Measurements from ENCODE around the gene SFMBT1.

DNA sequence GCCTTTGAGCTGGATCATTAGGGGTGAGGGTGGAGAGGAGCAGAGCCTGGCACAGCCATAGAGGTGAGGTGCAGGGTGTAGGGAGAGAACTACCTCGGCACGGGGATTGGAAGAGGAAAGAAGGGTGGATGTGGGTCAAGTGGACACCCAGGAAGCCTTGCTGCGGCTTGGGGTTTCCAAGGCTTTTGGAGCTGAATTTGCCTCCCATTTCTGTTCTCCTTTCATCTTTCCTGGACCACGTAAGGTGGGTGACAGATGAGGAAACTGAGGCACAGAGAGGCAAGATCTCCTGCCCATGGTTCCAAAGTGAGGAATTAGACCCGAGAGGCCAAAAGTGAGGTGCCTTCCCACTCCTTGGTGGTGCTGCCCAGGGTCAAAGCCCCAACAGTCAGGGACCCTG, 35.4 kb upstream of the SFMBT1 start:
- TF ChIP-seq CTCF (IDR thresholded peaks at IDR 0.05), result no peak
- TF ChIP-seq, protein P1, sequence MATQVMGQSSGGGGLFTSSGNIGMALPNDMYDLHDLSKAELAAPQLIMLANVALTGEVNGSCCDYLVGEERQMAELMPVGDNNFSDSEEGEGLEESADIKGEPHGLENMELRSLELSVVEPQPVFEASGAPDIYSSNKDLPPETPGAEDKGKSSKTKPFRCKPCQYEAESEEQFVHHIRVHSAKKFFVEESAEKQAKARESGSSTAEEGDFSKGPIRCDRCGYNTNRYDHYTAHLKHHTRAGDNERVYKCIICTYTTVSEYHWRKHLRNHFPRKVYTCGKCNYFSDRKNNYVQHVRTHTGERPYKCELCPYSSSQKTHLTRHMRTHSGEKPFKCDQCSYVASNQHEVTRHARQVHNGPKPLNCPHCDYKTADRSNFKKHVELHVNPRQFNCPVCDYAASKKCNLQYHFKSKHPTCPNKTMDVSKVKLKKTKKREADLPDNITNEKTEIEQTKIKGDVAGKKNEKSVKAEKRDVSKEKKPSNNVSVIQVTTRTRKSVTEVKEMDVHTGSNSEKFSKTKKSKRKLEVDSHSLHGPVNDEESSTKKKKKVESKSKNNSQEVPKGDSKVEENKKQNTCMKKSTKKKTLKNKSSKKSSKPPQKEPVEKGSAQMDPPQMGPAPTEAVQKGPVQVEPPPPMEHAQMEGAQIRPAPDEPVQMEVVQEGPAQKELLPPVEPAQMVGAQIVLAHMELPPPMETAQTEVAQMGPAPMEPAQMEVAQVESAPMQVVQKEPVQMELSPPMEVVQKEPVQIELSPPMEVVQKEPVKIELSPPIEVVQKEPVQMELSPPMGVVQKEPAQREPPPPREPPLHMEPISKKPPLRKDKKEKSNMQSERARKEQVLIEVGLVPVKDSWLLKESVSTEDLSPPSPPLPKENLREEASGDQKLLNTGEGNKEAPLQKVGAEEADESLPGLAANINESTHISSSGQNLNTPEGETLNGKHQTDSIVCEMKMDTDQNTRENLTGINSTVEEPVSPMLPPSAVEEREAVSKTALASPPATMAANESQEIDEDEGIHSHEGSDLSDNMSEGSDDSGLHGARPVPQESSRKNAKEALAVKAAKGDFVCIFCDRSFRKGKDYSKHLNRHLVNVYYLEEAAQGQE (IDR thresholded peaks at IDR 0.05; ENCODE audit: low read depth, low read length), result no peak
- no peak for TF ChIP-seq TAF1 (IDR thresholded peaks at IDR 0.05; ENCODE audit: borderline replicate concordance, low read depth, low read length)
- TF ChIP-seq, protein P2, sequence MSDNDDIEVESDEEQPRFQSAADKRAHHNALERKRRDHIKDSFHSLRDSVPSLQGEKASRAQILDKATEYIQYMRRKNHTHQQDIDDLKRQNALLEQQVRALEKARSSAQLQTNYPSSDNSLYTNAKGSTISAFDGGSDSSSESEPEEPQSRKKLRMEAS (IDR thresholded peaks at IDR 0.05; ENCODE audit: low read depth), result no peak
- no peak for TF ChIP-seq NFIC (IDR thresholded peaks at IDR 0.05; ENCODE audit: borderline replicate concordance)
- no peak for TF ChIP-seq EP300 (IDR thresholded peaks at IDR 0.05; ENCODE audit: borderline replicate concordance in 1 of 2, low read depth in 1 of 2, low read length in 1 of 2)
- no peak for TF ChIP-seq SIN3A (IDR thresholded peaks at IDR 0.05; ENCODE audit: borderline replicate concordance, low read depth, low read length)
- no peak for TF ChIP-seq POLR2AphosphoS5 (IDR thresholded peaks at IDR 0.05; ENCODE audit: low read depth, low read length)
- no peak for TF ChIP-seq EZH2phosphoT487 (IDR thresholded peaks at IDR 0.05; ENCODE audit: borderline replicate concordance, low read depth)
- TF ChIP-seq, protein P3, sequence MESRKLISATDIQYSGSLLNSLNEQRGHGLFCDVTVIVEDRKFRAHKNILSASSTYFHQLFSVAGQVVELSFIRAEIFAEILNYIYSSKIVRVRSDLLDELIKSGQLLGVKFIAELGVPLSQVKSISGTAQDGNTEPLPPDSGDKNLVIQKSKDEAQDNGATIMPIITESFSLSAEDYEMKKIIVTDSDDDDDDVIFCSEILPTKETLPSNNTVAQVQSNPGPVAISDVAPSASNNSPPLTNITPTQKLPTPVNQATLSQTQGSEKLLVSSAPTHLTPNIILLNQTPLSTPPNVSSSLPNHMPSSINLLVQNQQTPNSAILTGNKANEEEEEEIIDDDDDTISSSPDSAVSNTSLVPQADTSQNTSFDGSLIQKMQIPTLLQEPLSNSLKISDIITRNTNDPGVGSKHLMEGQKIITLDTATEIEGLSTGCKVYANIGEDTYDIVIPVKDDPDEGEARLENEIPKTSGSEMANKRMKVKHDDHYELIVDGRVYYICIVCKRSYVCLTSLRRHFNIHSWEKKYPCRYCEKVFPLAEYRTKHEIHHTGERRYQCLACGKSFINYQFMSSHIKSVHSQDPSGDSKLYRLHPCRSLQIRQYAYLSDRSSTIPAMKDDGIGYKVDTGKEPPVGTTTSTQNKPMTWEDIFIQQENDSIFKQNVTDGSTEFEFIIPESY (IDR thresholded peaks at IDR 0.05; ENCODE audit: borderline replicate concordance, low read depth), result no peak
- no peak for TF ChIP-seq RAD21 (IDR thresholded peaks at IDR 0.05; ENCODE audit: low read length)
- no peak for TF ChIP-seq ELF1 (IDR thresholded peaks at IDR 0.05)
- no peak for TF ChIP-seq RFX5 (IDR thresholded peaks at IDR 0.05; ENCODE audit: low read length)
- TF ChIP-seq FOXJ3 (CRISPR knock-in tag; IDR thresholded peaks at IDR 0.05), result no peak
